OCI-LY7 (cell line): ENCODE measurements around the gene CEP164. TPM values are rescaled to one million over a fixed set of nuclear protein-coding genes. Genes with fewer than 3 reads are reported as not detected.
"Not testable (repeated sequence)": the region's sequence is repeated elsewhere in the genome, so short reads cannot be mapped to it uniquely, and the experiment has no call there.

Experiments
- BruUV-seq: library from RNA; stranded (reverse); fragments of 400-500 nt; replicated peaks from 2 replicates; lab custom pipeline; 2021; lab: Mats Ljungman, UMichigan
- CTCF ChIA-PET: fragments of 300-600 bp; sonication (Branson Sonifier 250); formaldehyde crosslinking; loops from one replicate; lab custom pipeline; 2022; ENCODE audit warnings: antibody characterized with exemption; ENCODE audit not compliant: unreplicated experiment; lab: Charles Lee
- POLR2A ChIA-PET: fragments of 300-600 bp; sonication (Branson Sonifier 250); formaldehyde crosslinking; loops from one replicate; lab custom pipeline; 2022; ENCODE audit warnings: antibody characterized with exemption; lab: Charles Lee
- DNase-seq: peaks from one replicate; pipeline ENCODE4 v3.0.0-alpha.2; 2015; ENCODE audit warnings: low spot score
- H2AFZ ChIP-seq: fragments of 200-600 bp; sonication (generic), shearing (Covaris generic); 2 replicates; pipeline ENCODE4 v1.6.1; 2014; ENCODE audit warnings: mild to moderate bottlenecking, antibody characterized with exemption, low read length, moderate library complexity
- H3K27ac ChIP-seq: fragments of 200-600 bp; sonication (generic); 2 replicates; pipeline ENCODE4 v1.5.1; 2014; ENCODE audit warnings: mixed run types, low read depth, mild to moderate bottlenecking, moderate library complexity, low read length, inconsistent platforms; ENCODE audit not compliant: poor library complexity, severe bottlenecking
- H3K36me3 ChIP-seq: fragments of 200-600 bp; sonication (generic); 2 replicates; pipeline ENCODE4 v1.6.1; 2014; ENCODE audit warnings: mild to moderate bottlenecking, antibody characterized with exemption, low read length, moderate library complexity, mixed read lengths; ENCODE audit not compliant: insufficient read depth
- H3K4me1 ChIP-seq: fragments of 200-600 bp; sonication (generic); 2 replicates; pipeline ENCODE4 v1.5.1; 2014; ENCODE audit warnings: mild to moderate bottlenecking, low read length; ENCODE audit not compliant: insufficient read depth, poor library complexity, severe bottlenecking
- H3K4me2 ChIP-seq: fragments of 200-600 bp; sonication (generic); 2 replicates; pipeline ENCODE4 v1.6.1; 2014; ENCODE audit warnings: mild to moderate bottlenecking, low read length
- H3K4me3 ChIP-seq: fragments of 200-600 bp; sonication (generic); 2 replicates; pipeline ENCODE4 v1.5.1; 2014; ENCODE audit warnings: mild to moderate bottlenecking, low read depth, low read length; ENCODE audit not compliant: poor library complexity, severe bottlenecking
- H3K79me2 ChIP-seq: fragments of 200-600 bp; sonication (generic); 2 replicates; pipeline ENCODE4 v1.6.1; 2016; ENCODE audit warnings: low read depth, mild to moderate bottlenecking, low read length, moderate library complexity, mixed read lengths; ENCODE audit not compliant: insufficient read depth
- H3K9me2 ChIP-seq: fragments of 200-600 bp; sonication (generic); 2 replicates; pipeline ENCODE4 v1.6.1; 2016; ENCODE audit warnings: mild to moderate bottlenecking, low read length, mixed read lengths; ENCODE audit not compliant: insufficient read depth
- H3K9me3 ChIP-seq: fragments of 200-600 bp; sonication (generic); 2 replicates; pipeline ENCODE4 v1.6.1; 2014; ENCODE audit warnings: mild to moderate bottlenecking, mixed run types, low read length, mixed read lengths
- H4K20me1 ChIP-seq: fragments of 200-600 bp; sonication (generic); 2 replicates; pipeline ENCODE4 v1.6.1; 2014; ENCODE audit warnings: mild to moderate bottlenecking, antibody characterized with exemption, low read length, moderate library complexity, mixed read lengths; ENCODE audit not compliant: insufficient read depth
- EZH2phosphoT487 ChIP-seq: fragments of 200-600 bp; sonication (generic); IDR thresholded peaks from 2 replicates; pipeline ENCODE4 v1.6.1; 2018; ENCODE audit warnings: low read depth, borderline replicate concordance, mild to moderate bottlenecking, mixed run types, antibody characterized with exemption, low read length, moderate library complexity, mixed read lengths
- intact Hi-C: fragments of 100-400 bp; cut with micrococcal nuclease; formaldehyde crosslinking; loops from one replicate; pipeline ENCODE4 v1.10.0; 2022; ENCODE audit not compliant: unreplicated experiment
- total RNA-seq, 2 experiments: library from RNA; depleted of rRNA in 1 of 2; stranded (reverse); fragments of >200 nt in 1 of 2; shearing (Covaris generic) in 1 of 2; gene quantifications; 2 replicates each; pipeline ENCODE4 v1.2.3, GENCODE V29; 2014 to 2022
- TF ChIP-seq, protein P1 (sequence below): fragments of 200-600 bp; sonication (generic); conservative IDR thresholded peaks from 2 replicates; pipeline ENCODE4 v1.5.1; 2014; ENCODE audit warnings: mild to moderate bottlenecking, antibody characterized with exemption, low read length, moderate library complexity, mixed read lengths

The CEP164 gene
- total RNA-seq, 2 experiments from 2014 or later: 25.3 to 48.7 TPM

DNA sequence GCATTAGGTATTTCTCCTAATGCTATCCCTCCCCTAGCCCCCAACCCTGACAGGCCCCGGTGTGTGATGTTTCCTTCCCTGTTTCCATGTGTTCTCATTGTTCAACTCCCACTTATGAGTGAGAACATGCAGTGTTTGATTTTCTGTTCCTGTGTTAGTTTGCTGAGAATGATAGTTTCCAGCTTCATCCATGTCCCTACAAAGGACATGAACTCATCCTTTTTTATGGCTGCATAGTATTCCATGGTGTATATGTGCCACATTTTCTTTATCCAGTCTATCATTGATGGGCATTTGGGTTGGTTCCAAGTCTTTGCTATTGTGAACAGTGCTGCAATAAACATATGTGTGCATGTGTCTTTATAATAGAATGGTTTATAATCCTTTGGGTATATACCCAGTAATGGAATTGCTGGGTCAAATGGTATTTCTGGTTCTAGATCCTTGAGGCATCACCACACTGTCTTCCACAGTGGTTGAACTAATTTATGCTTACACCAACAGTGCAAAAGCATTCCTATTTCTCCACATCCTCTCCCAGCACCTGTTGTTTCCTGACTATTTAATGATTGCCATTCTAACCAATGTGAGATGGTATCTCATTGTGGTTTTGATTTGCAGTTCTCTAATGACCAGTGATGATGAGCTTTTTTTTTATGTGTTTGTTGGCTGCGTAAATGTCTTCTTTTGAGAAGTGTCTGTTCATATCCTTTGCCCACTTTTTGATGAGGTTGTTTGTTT, 71.6 kb downstream of the CEP164 start:
- H3K36me3 ChIP-seq: peaks cover 54% of the 10 kb centered on the region
- H3K9me2 ChIP-seq, H3K27ac ChIP-seq, intact Hi-C loops, H3K4me1 ChIP-seq, H3K79me2 ChIP-seq, H2AFZ ChIP-seq, H3K9me3 ChIP-seq, H3K4me3 ChIP-seq, BruUV-seq, H3K4me2 ChIP-seq, POLR2A ChIA-PET, H4K20me1 ChIP-seq, DNase-seq, CTCF ChIA-PET: not testable (repeated sequence)

DNA sequence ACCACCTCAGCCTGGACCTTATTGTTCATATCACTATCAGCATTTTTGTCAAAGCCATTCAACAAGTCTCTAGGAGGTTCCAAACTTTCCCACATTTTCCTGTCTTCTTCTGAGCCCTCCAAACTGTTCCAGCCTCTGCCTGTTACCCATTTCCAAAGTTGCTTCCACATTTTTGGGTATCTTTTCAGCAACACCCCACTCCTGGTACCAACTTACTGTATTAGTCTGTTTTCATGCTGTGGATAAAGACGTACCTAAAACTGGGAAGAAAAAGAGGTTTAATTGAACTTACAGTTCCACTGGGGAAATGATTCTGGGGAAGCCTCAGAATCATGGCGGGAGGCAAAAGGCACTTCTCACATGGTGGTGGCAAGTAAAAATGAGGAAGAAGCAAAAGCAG, 78.2 kb downstream of the CEP164 start:
- peaks cover 42% of the 10 kb centered on the region for H3K36me3 ChIP-seq
- H3K4me1 ChIP-seq, H2AFZ ChIP-seq, H3K4me2 ChIP-seq, H3K9me2 ChIP-seq, H3K9me3 ChIP-seq, POLR2A ChIA-PET, H3K4me3 ChIP-seq, DNase-seq, H4K20me1 ChIP-seq, CTCF ChIA-PET, intact Hi-C loops, H3K27ac ChIP-seq, BruUV-seq, H3K79me2 ChIP-seq: not testable (repeated sequence)

DNA sequence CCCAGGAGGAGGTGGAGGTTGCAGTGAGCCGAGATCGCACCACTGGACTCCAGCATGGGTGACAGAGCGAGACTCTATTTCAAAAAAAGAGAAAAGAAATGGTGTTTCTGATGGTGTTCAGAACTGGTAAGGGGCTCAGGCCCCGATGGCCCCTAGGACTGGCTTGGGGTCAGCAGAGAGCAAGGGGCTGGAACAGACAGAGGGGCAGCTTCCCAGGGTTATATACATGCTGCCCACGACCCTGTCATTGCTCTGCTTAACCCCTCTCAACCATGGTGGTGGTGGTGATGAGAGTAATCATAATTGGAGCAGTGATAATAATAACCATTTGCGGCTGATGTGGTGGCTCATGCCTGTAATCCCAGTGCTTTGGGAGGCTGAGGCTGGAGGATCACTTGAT, 79.4 kb downstream of the CEP164 start:
- Histone ChIP-seq H3K9me3 (no peaks in the 10 kb centered on the region), H3K4me3 (no peak overlapping the region), H4K20me1 (no peaks in the 10 kb centered on the region), H3K4me2 (no peak overlapping the region), H3K27ac (no peak overlapping the region), H3K79me2 (no peaks in the 10 kb centered on the region), H3K36me3 (peaks cover 42% of the 10 kb centered on the region), H3K9me2 (no peaks in the 10 kb centered on the region), H2AFZ (no peak overlapping the region), H3K4me1 (no peaks in the 10 kb centered on the region)
- ChIA-PET POLR2A (interaction anchor here (0.8 kb wide), 1 partner anchor 77 kb away, joined by 3 read pairs; no protein-coding TSS in a partner anchor), CTCF (no interaction called here)
- TF ChIP-seq, protein P1, sequence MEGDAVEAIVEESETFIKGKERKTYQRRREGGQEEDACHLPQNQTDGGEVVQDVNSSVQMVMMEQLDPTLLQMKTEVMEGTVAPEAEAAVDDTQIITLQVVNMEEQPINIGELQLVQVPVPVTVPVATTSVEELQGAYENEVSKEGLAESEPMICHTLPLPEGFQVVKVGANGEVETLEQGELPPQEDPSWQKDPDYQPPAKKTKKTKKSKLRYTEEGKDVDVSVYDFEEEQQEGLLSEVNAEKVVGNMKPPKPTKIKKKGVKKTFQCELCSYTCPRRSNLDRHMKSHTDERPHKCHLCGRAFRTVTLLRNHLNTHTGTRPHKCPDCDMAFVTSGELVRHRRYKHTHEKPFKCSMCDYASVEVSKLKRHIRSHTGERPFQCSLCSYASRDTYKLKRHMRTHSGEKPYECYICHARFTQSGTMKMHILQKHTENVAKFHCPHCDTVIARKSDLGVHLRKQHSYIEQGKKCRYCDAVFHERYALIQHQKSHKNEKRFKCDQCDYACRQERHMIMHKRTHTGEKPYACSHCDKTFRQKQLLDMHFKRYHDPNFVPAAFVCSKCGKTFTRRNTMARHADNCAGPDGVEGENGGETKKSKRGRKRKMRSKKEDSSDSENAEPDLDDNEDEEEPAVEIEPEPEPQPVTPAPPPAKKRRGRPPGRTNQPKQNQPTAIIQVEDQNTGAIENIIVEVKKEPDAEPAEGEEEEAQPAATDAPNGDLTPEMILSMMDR: no peak
- TF ChIP-seq EZH2phosphoT487: no peak
- intact Hi-C loops: no loop called here
- BruUV-seq: no TSS peak
- no peak for DNase-seq
